Neural cell (in vitro differentiated cells): ENCODE measurements around the gene SGIP1. TPM values are rescaled to one million over a fixed set of nuclear protein-coding genes. Genes with fewer than 3 reads are reported as not detected.

Experiments
- polyA plus RNA-seq: library from polyadenylated mRNA; depleted of rRNA; stranded (reverse); fragments of >200 nt; gene quantifications from 2 replicates; pipeline ENCODE4 v1.2.3, GENCODE V29; 2014
- small RNA-seq, 3 experiments: library from RNA; depleted of rRNA; stranded (forward); fragments of <200 nt; gene quantifications; one replicate each; pipeline ENCODE3, GENCODE V24; 2012

Gene SGIP1
- polyA plus RNA-seq, 1 donor from 2014 or later: 50.5 TPM

Small RNA genes lying within 50 kb of the gene (small RNA-seq; reads per million reads assigned to genes)
- 58.2 to 84.9 (median 62.3) reads per million in 3 experiments for gene MIR3117

Other genes with a start within 250 kb of the SGIP1 start
- gene DYNLT5, start 218.3 kb downstream of the SGIP1 start, polyA plus RNA-seq: not detected in 2 replicates